IMR-90 (cell line): ENCODE results near the gene ALKBH6. TPM values are rescaled to one million over a fixed set of nuclear protein-coding genes. Genes with fewer than 3 reads are reported as not detected.
A peak's percentile ranks its signal among the peaks of the same experiment; 100 is the strongest.

ENCODE experiments used
- ATAC-seq: fragments of 200-7000 bp; cut with Tn5 transposase; 2 replicates; pipeline ENCODE4 v1.9.1; 2020; ENCODE audit warnings: low read depth, mild to moderate bottlenecking, moderate library complexity
- BruUV-seq: library from RNA; stranded (reverse); fragments of 400-500 nt; replicated peaks from 2 replicates; lab custom pipeline; 2021; lab: Mats Ljungman, UMichigan
- CTCF ChIA-PET: fragments of 300-600 bp; formaldehyde crosslinking; extraction: SDS; loops from one replicate; lab custom pipeline; 2021; ENCODE audit warnings: antibody characterized with exemption; lab: Yijun Ruan, JAX
- POLR2A ChIA-PET: fragments of 300-600 bp; sonication (Branson Sonifier 250); formaldehyde crosslinking; loops from one replicate; lab custom pipeline; 2022; ENCODE audit warnings: antibody characterized with exemption; ENCODE audit not compliant: unreplicated experiment; lab: Charles Lee
- DNase-seq: peaks from one replicate; pipeline ENCODE4 v3.0.0; 2013
- H2AFZ ChIP-seq: replicated peaks from 2 replicates; pipeline ENCODE3; 2013; ENCODE audit warnings: low read length, mild to moderate bottlenecking; ENCODE audit not compliant: poor library complexity
- H2AK5ac ChIP-seq: 2 replicates; pipeline ENCODE4 v1.6.1; 2013; ENCODE audit warnings: low read depth, low read length, inconsistent platforms
- H2AK9ac ChIP-seq: replicated peaks from 2 replicates; pipeline ENCODE3; 2013; ENCODE audit warnings: mild to moderate bottlenecking, low read depth, low read length, moderate library complexity; ENCODE audit not compliant: poor library complexity
- H2BK120ac ChIP-seq: 2 replicates; pipeline ENCODE4 v1.6.1; 2013; ENCODE audit warnings: low read depth, low read length, inconsistent platforms
- H2BK15ac ChIP-seq: 3 replicates; pipeline ENCODE4 v1.6.1; 2013; ENCODE audit warnings: low read depth, low read length, inconsistent platforms
- H2BK20ac ChIP-seq: 2 replicates; pipeline ENCODE4 v1.6.1; 2013; ENCODE audit warnings: low read depth, mild to moderate bottlenecking, inconsistent platforms, low read length, moderate library complexity
- H2BK5ac ChIP-seq: 2 replicates; pipeline ENCODE4 v1.6.1; 2013; ENCODE audit warnings: mild to moderate bottlenecking, low read depth, low read length, inconsistent platforms; ENCODE audit not compliant: poor library complexity, severe bottlenecking
- H3K14ac ChIP-seq: replicated peaks from 2 replicates; pipeline ENCODE4 v1.6.1; 2013; ENCODE audit warnings: low read depth, low read length, inconsistent platforms
- H3K18ac ChIP-seq: 2 replicates; pipeline ENCODE4 v1.6.1; 2013; ENCODE audit warnings: low read depth, low read length, control low read depth
- H3K23ac ChIP-seq: 2 replicates; pipeline ENCODE4 v1.6.1; 2013; ENCODE audit warnings: low read depth, low read length, inconsistent platforms
- H3K27ac ChIP-seq: 2 replicates; pipeline ENCODE4 v1.5.1; 2013; ENCODE audit warnings: mild to moderate bottlenecking, control low read depth, low read length; ENCODE audit not compliant: insufficient read depth
- H3K27me3 ChIP-seq: 2 replicates; pipeline ENCODE4 v1.6.1; 2013; ENCODE audit warnings: low read length; ENCODE audit not compliant: control insufficient read depth, insufficient read depth
- H3K36me3 ChIP-seq: 2 replicates; pipeline ENCODE4 v1.6.1; 2013; ENCODE audit warnings: low read length, mixed read lengths; ENCODE audit not compliant: control insufficient read depth, insufficient read depth
- H3K4ac ChIP-seq: 2 replicates; pipeline ENCODE4 v1.6.1; 2013; ENCODE audit warnings: low read depth, low read length, inconsistent platforms
- H3K4me1 ChIP-seq: 2 replicates; pipeline ENCODE4 v1.6.1; 2013; ENCODE audit warnings: low read length, mixed read lengths; ENCODE audit not compliant: control insufficient read depth, insufficient read depth
- H3K4me2 ChIP-seq: 2 replicates; pipeline ENCODE4 v1.6.1; 2013; ENCODE audit warnings: low read depth, mild to moderate bottlenecking, control low read depth, low read length, moderate library complexity
- H3K4me3 ChIP-seq: 2 replicates; pipeline ENCODE4 v1.5.1; 2013; ENCODE audit warnings: low read depth, mild to moderate bottlenecking, control low read depth, low read length, moderate library complexity; ENCODE audit not compliant: insufficient read depth
- H3K56ac ChIP-seq: 2 replicates; pipeline ENCODE4 v1.6.1; 2013; ENCODE audit warnings: low read length, inconsistent platforms; ENCODE audit not compliant: insufficient read depth; ENCODE audit errors: extremely low read depth
- H3K79me1 ChIP-seq, 2 experiments: 2 replicates each; pipeline ENCODE4 v1.6.1; 2013; ENCODE audit warnings: low read length in 2 of 2, inconsistent platforms in 1 of 2, low read depth in 1 of 2
- H3K9ac ChIP-seq: 2 replicates; pipeline ENCODE4 v1.6.1; 2013; ENCODE audit warnings: low read depth, low read length, control low read depth
- H3K9me1 ChIP-seq: 2 replicates; pipeline ENCODE4 v1.6.1; 2013; ENCODE audit warnings: low read length, inconsistent platforms; ENCODE audit not compliant: insufficient read depth
- H3K9me3 ChIP-seq: 2 replicates; pipeline ENCODE4 v1.6.1; 2013; ENCODE audit warnings: low read length; ENCODE audit not compliant: control insufficient read depth, insufficient read depth
- H4K20me1 ChIP-seq: 2 replicates; pipeline ENCODE4 v1.6.1; 2013; ENCODE audit warnings: low read length, inconsistent platforms; ENCODE audit not compliant: insufficient read depth
- H4K5ac ChIP-seq: 2 replicates; pipeline ENCODE4 v1.6.1; 2013; ENCODE audit warnings: mild to moderate bottlenecking, low read depth, low read length, control low read depth
- H4K8ac ChIP-seq, 2 experiments: 2 replicates each; pipeline ENCODE4 v1.6.1; 2013; ENCODE audit warnings: low read depth in 2 of 2, low read length in 2 of 2, control low read depth in 1 of 2, inconsistent platforms in 1 of 2
- H4K91ac ChIP-seq: 2 replicates; pipeline ENCODE4 v1.6.1; 2013; ENCODE audit warnings: low read depth, low read length, inconsistent platforms; ENCODE audit not compliant: insufficient read depth
- BHLHE40 ChIP-seq: fragments of 150-350 bp; IDR thresholded peaks from 2 replicates; pipeline ENCODE4 v1.6.1; 2016; ENCODE audit warnings: mild to moderate bottlenecking, low read depth, low read length
- CEBPB ChIP-seq: IDR thresholded peaks from 2 replicates; pipeline ENCODE4 v1.6.1; 2012; ENCODE audit warnings: low read depth, low read length, improper control_type of control experiment
- CHD1 ChIP-seq: IDR thresholded peaks from 2 replicates; pipeline ENCODE4 v1.6.1; 2012; ENCODE audit warnings: low read depth, low read length, improper control_type of control experiment
- ELK1 ChIP-seq: fragments of 150-350 bp; IDR thresholded peaks from 2 replicates; pipeline ENCODE4 v1.6.1; 2016; ENCODE audit warnings: low read depth, mild to moderate bottlenecking, low read length, moderate library complexity, borderline replicate concordance
- FOS ChIP-seq: fragments of 150-350 bp; IDR thresholded peaks from 2 replicates; pipeline ENCODE4 v1.6.1; 2016; ENCODE audit warnings: low read depth, low read length
- MAFK ChIP-seq: IDR thresholded peaks from 2 replicates; pipeline ENCODE4 v1.6.1; 2012; ENCODE audit warnings: low read depth, low read length, improper control_type of control experiment
- MAZ ChIP-seq: IDR thresholded peaks from 2 replicates; pipeline ENCODE4 v1.6.1; 2012; ENCODE audit warnings: low read depth, mild to moderate bottlenecking, low read length, improper control_type of control experiment, moderate library complexity, borderline replicate concordance
- MXI1 ChIP-seq: IDR thresholded peaks from 2 replicates; pipeline ENCODE4 v1.6.1; 2012; ENCODE audit warnings: low read depth, mild to moderate bottlenecking, low read length, moderate library complexity, borderline replicate concordance
- NFE2L2 ChIP-seq: fragments of 150-350 bp; IDR thresholded peaks from 2 replicates; pipeline ENCODE4 v1.6.1; 2016; ENCODE audit warnings: low read depth, mild to moderate bottlenecking, low read length
- POLR2A ChIP-seq: IDR thresholded peaks from 2 replicates; pipeline ENCODE4 v1.6.1; 2012; ENCODE audit warnings: mild to moderate bottlenecking, low read depth, low read length
- RAD21 ChIP-seq: IDR thresholded peaks from 2 replicates; pipeline ENCODE4 v1.6.1; 2012; ENCODE audit warnings: low read length, improper control_type of control experiment
- RCOR1 ChIP-seq: IDR thresholded peaks from 2 replicates; pipeline ENCODE4 v1.6.1; 2012; ENCODE audit warnings: mild to moderate bottlenecking, low read length, improper control_type of control experiment; ENCODE audit not compliant: insufficient replicate concordance
- RFX5 ChIP-seq: IDR thresholded peaks from 2 replicates; pipeline ENCODE4 v1.8.0; 2012; ENCODE audit warnings: low read depth, mild to moderate bottlenecking, low read length, moderate library complexity
- SMC3 ChIP-seq: fragments of 150-350 bp; IDR thresholded peaks from 2 replicates; pipeline ENCODE4 v1.6.1; 2016; ENCODE audit warnings: low read depth, mild to moderate bottlenecking, antibody characterized with exemption, low read length, moderate library complexity
- WGBS, 2 experiments: methylation state at CpG; one replicate each; pipeline versions ENCODE4 v1.1.5 to v1.1.7; 2013; ENCODE audit warnings: missing lambda C conversion rate in 2 of 2; ENCODE audit not compliant: insufficient read length in 1 of 2; ENCODE audit errors: extremely low coverage in 2 of 2; 5-methylcytosine and 5-hydroxymethylcytosine counted together
- dilution Hi-C: fragments of 300-500 bp; cut with HindIII; formaldehyde crosslinking; loops from one replicate; pipeline ENCODE4 v1.14.3; 2018; ENCODE audit warnings: low sequenced_read_pairs; ENCODE audit not compliant: unreplicated experiment
- in situ Hi-C: fragments of 300-500 bp; cut with MboI; formaldehyde crosslinking; loops from 3 replicates; pipeline ENCODE4 v1.14.3; 2019; ENCODE audit warnings: low sequenced_read_pairs, inconsistent platforms, mixed read lengths
- intact Hi-C: fragments of 100-400 bp; cut with micrococcal nuclease; formaldehyde crosslinking; loops from 2 replicates; pipeline ENCODE4 v1.10.0; 2022
- polyA plus RNA-seq, 3 experiments: library from polyadenylated mRNA; depleted of rRNA; stranded (reverse); fragments of >200 nt; gene quantifications; 2 replicates each; pipeline ENCODE4 v1.2.3, GENCODE V29; 2012; ENCODE audit warnings: low replicate concordance in 1 of 3
- total RNA-seq: library from RNA; depleted of rRNA; stranded (reverse); fragments of >200 nt; gene quantifications from 2 replicates; pipeline ENCODE4 v1.2.3, GENCODE V29; 2012
- TF ChIP-seq, protein P1 (sequence below): fragments of 150-350 bp; IDR thresholded peaks from 2 replicates; pipeline ENCODE4 v1.6.1; 2017; ENCODE audit warnings: mild to moderate bottlenecking, antibody characterized with exemption, low read length, low read depth

The ALKBH6 gene
- total and polyA plus RNA-seq, 2 of the 4 experiments (the other 2 are of a cell fraction) = 12.9 to 38.7 TPM

- dilution Hi-C loops = no loop called here
- in situ Hi-C loops = no loop called here
- BruUV-seq = no TSS peak
- peak overlapping the region; percentile 77 for H3K14ac ChIP-seq
- H4K8ac ChIP-seq = peak overlapping the region; percentile 68 to 90
- H3K4me2 ChIP-seq = peak overlapping the region; percentile 35
- H3K56ac ChIP-seq = peak overlapping the region; percentile 37; the same call in 1 of the 2 replicates
- H3K9me1 ChIP-seq = no peaks in the 10 kb centered on the region; the same call in 1 of the 2 replicates
- peak overlapping the region; percentile 18; the same call in 1 of the 2 replicates for H3K9ac ChIP-seq
- CTCF ChIA-PET = interaction anchor here (1.1 kb wide), 1 partner anchor 12 kb away, joined by 6 read pairs; no protein-coding TSS in a partner anchor
- H2AFZ ChIP-seq = peak overlapping the region; percentile 72
- peak overlapping the region; percentile 74; the same call in 1 of the 2 replicates for H3K27ac ChIP-seq
- peaks cover 6% of the 10 kb centered on the region for H3K36me3 ChIP-seq
- DNase-seq (peak; percentile 82), ATAC-seq (peak; percentile 97)
- peak overlapping the region; percentile 79; the same call in 1 of the 2 replicates for H3K23ac ChIP-seq
- POLR2A ChIA-PET = no interaction called here
- H2BK15ac ChIP-seq = peak overlapping the region; percentile 67; the same call in 2 of the 3 replicates
- peak overlapping the region; percentile 89 for H2BK120ac ChIP-seq
- H3K4ac ChIP-seq = peak overlapping the region; percentile 93
- H2BK20ac ChIP-seq = peak overlapping the region; percentile 75
- peaks cover 9% of the 10 kb centered on the region for H3K4me1 ChIP-seq
- WGBS, 2 experiments = 17% methylated on average over 1 of the region's 3 CpGs; no CpG with 5 or more reads in 1 of the 2 experiments
- H2BK5ac ChIP-seq = peak overlapping the region; percentile 81
- peak overlapping the region; percentile 87 for H4K91ac ChIP-seq
- H3K9me3 ChIP-seq = no peaks in the 10 kb centered on the region
- H4K5ac ChIP-seq = peak overlapping the region; percentile 78
- peak overlapping the region; percentile 91 for H2AK9ac ChIP-seq
- H3K27me3 ChIP-seq = no peaks in the 10 kb centered on the region
- H4K20me1 ChIP-seq = no peaks in the 10 kb centered on the region
- intact Hi-C loops = loop anchor here (1.0 kb wide), 1 partner anchor 12 kb away; the partner anchor contains the start of genes THAP8 and WDR62
- H2AK5ac ChIP-seq = peak overlapping the region; percentile 81; the same call in 1 of the 2 replicates
- H3K79me1 ChIP-seq = peaks cover 0 to 21% of the 10 kb centered on the region in 2 experiments; a peak in 3 of 4 replicates
- H3K18ac ChIP-seq = peak overlapping the region; percentile 75
- H3K4me3 ChIP-seq = no peak overlapping the region
- peak; percentile 93 for TF ChIP-seq CEBPB
- no peak for TF ChIP-seq NFE2L2
- TF ChIP-seq SMC3 = no peak
- no peak for TF ChIP-seq CHD1
- TF ChIP-seq, protein P1, sequence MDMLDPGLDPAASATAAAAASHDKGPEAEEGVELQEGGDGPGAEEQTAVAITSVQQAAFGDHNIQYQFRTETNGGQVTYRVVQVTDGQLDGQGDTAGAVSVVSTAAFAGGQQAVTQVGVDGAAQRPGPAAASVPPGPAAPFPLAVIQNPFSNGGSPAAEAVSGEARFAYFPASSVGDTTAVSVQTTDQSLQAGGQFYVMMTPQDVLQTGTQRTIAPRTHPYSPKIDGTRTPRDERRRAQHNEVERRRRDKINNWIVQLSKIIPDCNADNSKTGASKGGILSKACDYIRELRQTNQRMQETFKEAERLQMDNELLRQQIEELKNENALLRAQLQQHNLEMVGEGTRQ = no peak
- TF ChIP-seq MAZ = peak; percentile 80; the same call in 1 of the 2 replicates
- no peak for TF ChIP-seq POLR2A
- no peak for TF ChIP-seq MXI1
- TF ChIP-seq ELK1 = no peak
- TF ChIP-seq BHLHE40 = no peak
- TF ChIP-seq FOS = no peak
- no peak for TF ChIP-seq RCOR1
- no peak for TF ChIP-seq RAD21
- no peak for TF ChIP-seq RFX5
- no peak for TF ChIP-seq MAFK
Measured at GRCh38 chr19:36041831-36042230, 27.8 kb upstream of the ALKBH6 start.
